ENCODE data around the gene TPSD1.

Gene TPSD1

DNA sequence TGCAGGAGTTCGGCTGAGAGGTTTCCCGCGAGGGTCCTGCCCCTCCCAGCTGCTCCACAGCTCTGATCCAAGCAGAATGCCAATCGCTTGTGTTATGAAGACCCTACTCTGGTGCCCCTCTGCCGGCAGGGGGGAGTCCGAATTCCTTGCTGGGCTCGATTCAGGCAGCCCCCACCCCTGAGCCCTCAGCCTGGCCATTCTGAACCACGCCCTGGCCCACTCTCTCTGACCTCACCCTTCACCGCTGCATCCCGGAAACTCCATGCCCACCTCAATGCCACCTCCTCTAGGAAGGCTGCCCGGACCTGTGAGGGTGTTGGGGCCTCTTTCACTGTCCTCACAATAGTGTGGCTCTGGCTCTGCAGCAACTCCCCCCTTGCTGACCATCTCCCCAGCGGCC, 45.7 kb downstream of the TPSD1 start:
- DNase-seq = no peak
- in situ Hi-C loops (cut with HindIII; ENCODE audit: low pct_ligation_motif_present, low pct_unique_long_range_greater_than_20kb, low sequenced_read_pairs) = no loop called here

DNA sequence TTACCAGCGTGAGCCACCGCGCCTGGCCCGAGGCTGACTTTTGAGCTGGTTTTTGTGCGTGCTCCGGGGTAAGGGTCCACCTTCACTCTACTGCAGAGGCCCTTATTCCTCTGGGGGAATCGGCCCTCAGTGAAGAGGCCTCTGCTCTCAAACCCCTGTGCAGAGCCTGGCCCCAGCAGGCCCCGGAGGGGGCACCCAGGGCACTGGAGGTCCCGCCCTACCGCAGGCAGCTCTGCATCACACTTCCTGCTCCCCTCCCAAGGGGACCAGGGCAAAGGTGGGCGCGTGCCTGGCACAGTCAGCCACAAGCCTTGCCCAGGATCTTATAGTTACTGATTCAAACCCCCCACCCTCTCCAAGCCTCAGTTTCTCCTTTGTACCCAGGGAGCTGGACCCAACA, 50.0 kb downstream of the TPSD1 start:
- in situ Hi-C loops (cut with HindIII; ENCODE audit: low pct_ligation_motif_present, low pct_unique_long_range_greater_than_20kb, low sequenced_read_pairs) = no loop called here
- DNase-seq = no peak

DNA sequence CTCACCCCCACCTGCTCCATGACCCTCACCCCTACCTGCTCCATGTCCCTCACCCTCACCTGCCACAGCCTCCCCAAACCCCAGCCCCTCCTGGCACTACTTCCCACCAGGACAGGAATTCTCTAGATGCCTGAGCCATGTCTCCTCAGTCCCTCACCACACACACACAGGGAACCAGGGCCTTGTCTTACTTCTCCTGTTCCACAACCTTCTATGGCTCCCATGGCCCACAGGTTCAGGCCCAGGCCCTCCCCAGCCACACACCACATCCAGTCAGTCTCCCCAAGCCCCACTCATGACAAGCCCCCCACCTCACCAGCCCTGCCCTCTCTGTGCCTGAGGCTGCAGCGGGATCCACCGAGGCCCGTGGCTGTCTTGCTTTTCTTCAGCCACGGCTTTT, 50.5 kb downstream of the TPSD1 start:
- in situ Hi-C loops (cut with HindIII; ENCODE audit: low pct_ligation_motif_present, low pct_unique_long_range_greater_than_20kb, low sequenced_read_pairs) = no loop called here
- no peak for DNase-seq

DNA sequence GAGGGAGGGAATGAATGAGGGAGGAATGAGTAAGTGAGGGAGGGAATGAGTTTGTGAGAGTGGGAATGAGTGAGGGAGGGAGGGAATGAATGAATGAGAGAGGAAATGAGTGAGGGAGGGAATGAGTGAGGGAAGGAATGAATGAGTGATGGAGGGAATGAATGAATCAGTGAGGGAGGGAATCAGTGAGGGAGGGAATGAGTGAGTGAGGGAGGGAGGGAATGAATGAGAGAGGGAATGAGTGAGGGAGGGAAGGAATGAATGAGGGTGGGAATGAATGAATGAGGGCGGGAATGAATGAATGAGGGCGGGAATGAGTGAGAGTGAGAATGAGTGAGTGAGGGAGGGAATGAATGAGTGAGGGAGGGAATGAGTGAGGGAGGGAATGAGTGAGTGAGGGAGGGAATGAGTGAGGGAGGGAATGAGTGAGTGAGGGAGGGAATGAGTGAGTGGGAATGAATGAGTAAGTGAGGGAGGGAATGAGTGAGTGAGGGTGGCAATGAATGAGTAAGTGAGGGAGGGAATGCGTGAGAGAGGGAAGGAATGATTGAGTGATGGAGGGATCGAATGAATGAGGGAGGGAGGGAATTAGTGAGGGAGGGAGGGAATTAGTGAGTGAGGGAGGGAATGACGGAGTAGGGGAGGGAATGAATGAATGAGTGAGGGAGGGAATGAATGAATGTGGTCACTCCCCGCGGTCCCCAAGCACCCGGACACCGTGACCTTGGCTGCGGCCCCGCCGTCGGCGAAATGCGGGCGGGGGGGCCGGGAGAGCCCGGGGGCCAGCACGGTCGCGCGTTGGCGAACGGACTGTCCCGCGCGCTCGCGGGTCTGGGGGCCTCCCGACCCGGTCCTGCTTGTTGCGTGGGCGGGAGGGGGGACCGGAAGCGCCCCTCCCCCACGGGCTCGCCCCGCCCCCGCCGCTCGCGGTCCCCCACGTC, 52.4 kb downstream of the TPSD1 start:
- peak; percentile 71 for DNase-seq
- in situ Hi-C loops (cut with HindIII; ENCODE audit: low pct_ligation_motif_present, low pct_unique_long_range_greater_than_20kb, low sequenced_read_pairs) = no loop called here
